HG02642 (cell line): Measurements from ENCODE around the gene ACKR3.

Experiments used
- ATAC-seq: cut with Tn5 transposase; IDR thresholded peaks from one replicate; pipeline ENCODE4 v1.9.1; 2021; ENCODE audit warnings: mild to moderate bottlenecking; ENCODE audit not compliant: unreplicated experiment, poor library complexity

ACKR3 gene

DNA sequence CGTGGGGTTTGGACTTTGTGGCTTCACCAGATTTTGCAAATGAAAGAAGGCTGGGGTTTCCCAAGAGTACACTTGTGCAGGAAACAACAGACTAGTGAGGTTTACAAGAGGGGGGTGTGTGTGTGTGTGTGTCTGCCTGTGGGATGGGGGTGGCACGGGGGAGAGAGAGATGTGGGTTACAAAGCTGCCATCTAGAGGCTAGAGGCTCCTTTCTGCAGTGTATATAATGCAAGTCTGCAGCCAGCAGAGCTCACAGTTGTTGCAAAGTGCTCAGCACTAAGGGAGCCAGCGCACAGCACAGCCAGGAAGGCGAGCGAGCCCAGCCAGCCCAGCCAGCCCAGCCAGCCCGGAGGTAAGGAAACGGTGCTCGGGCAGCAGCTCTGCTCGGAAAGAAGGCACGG is at the start of gene ACKR3:
ACKR3 (plus strand) TSS at position 253 of the 401 bp plus-strand sequence. CDS start 10,641 bp downstream, outside the sequence.
- peak; percentile 81 for ATAC-seq

DNA sequence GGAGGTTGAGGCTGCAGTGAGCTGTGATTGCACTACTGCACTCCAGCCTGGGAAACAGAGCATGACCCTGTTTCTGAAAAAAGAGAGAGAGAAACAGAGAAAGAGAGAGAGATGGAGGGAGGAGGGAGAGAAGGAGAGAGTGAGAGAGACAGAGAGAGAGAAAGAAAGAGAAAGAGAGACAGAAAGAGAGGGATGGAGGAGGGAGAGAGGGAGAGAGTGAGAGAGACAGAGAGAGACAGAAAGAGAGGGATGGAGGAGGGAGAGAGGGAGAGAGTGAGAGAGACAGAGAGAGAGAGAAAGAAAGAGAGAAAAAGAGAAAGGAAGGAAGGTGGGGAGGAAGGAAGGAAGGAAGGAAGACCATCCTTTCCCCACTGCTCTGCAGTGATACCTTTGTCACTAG is 48.1 kb upstream of the ACKR3 start:
- ATAC-seq = no peak

GRCh38 chr2:236523249-236523648 is 46.4 kb upstream of the ACKR3 start:
- ATAC-seq = no peak

DNA sequence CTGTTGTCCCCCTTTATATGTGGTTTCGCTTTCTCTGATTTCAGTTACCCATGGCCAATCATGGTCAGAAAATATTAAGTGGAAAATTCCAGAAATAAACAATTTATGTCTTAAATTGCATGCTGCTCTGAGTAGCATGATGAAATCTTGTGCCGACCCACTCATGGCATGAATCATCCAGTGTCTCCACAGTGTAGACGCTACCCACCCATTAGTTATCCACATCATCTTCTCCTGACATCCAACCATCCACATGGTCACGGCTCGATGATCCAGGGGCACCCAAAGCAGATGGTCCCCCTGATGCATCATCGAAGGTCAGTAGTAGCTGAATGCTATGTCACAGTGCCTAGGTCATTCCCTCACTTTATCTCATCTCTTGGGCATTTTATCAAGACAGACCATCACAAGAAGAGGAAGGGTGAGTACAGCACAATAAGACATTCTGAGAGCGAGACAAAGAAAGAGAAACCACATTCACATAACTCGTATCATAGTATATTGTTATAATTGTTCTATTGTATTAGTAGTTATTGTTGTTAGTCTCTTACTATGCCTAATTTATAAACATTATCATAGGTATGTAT is 44.1 kb upstream of the ACKR3 start:
- ATAC-seq = no peak

GRCh38 chr2:236526455-236527158 is 43.0 kb upstream of the ACKR3 start:
- ATAC-seq = no peak

GRCh38 chr2:236527159-236527630 is 42.4 kb upstream of the ACKR3 start:
- no peak for ATAC-seq

DNA sequence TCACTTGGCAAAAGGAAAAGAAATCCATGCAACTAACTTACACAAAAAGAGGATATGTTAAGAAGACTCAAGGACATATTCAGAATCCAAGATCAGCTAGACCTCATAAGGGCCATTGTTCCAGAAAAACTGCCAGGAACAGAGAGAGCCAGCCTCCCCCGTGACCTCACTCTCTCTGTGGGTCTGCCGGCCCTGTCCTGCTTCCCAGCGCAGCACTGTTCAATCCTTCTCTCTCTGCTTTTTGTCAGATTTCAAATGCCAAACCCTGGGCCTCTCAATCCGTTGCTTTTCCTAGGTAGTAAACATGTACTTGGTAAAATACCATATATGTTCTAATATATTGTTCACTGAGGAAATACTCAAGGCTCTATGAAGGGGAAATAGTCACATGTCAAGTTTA is 40.0 kb upstream of the ACKR3 start:
- ATAC-seq = no peak

- ATAC-seq = no peak
These were observed 39.1 kb upstream of the ACKR3 start for GRCh38 chr2:236530512-236530911.

DNA sequence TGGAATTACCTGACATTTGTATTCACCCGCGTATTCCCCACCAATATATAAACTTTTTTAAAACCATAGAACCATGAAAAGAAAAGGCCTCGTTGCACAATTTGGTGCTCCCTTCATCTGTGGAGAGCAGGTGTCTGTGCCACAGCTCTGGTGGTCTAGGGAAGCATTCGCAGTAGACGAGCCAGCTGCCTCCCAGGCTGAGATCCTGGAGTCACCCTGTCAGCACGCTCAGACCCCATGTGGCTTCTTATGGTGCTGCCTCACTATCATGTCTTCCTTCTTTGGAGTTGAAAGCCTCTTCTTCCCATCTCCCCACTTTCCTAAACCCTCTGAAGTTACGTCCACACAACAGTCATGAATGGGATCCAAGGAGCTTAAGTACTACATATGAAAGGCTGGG is 38.4 kb upstream of the ACKR3 start:
- ATAC-seq = no peak

- ATAC-seq = no peak
These were observed 37.6 kb upstream of the ACKR3 start for GRCh38 chr2:236531996-236532395.

DNA sequence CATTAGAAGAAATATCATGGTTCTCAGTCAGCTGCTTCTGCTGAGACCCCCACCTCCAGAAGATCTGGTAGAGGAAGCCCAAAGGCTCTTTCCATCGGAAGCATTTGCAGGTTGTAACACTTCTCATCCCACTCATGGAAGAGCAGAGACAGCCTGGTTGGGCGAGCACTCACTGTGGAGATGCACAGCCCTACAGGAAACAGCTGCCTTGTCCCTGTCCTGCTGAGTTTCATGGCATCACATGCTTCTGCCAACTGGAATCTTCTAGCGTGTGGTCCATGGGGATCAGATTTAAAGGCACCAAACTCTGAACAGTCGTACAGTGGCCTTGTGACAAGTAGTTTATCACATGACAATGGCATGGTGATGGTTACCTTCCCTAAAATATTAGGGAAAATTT is 36.3 kb upstream of the ACKR3 start:
- no peak for ATAC-seq

DNA sequence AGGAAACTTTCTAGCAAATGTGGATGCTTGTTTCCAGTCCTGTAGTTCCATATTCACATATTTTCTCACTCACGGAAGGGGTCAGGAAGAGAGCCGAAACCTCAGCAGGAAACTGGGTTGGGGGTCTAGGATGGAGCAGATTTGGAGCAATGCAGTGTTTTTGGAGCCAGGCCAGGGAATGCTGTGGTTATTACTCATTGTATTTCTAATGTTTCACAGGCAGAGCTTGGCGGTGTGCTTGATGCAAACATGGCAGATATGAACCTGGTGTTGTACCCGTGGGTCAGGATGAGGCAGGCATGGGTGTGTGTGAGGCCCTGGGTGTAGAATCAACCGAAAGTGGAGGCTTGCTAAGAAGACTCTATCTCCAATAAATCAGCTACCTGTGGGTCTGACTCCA is 34.6 kb upstream of the ACKR3 start:
- no peak for ATAC-seq

DNA sequence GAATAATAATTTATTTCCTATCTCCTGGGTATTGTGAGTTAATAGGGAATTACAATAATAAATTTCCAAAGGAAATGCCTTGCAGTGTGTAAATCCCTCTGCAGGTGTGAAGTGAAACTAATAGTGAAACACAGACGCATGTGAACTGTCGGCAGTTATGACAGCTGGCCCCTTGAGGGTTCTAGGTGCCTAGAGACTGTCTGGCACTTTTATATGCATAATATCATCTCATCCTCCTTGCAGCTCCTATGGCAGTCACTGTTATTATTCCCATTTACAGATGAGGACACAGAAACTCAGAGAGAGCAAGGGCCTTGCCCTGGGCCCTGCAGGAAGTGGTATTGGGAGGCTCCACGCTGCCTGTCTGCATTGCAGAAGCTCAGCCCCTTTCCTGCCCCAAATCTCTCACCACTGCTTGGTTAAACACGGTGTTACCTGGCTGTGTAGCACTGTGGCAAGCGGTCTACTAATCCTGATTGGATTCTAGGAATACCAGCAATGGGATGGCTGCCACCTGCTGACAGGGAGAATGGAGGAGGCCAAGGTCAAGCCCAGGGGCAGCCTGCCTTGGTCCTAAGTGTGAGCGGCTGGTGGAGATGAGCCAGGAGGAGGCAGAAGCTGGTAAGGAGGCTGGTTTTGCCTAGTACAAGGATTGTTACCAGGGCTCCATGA is 32.8 kb upstream of the ACKR3 start:
- ATAC-seq = peak; percentile 67

DNA sequence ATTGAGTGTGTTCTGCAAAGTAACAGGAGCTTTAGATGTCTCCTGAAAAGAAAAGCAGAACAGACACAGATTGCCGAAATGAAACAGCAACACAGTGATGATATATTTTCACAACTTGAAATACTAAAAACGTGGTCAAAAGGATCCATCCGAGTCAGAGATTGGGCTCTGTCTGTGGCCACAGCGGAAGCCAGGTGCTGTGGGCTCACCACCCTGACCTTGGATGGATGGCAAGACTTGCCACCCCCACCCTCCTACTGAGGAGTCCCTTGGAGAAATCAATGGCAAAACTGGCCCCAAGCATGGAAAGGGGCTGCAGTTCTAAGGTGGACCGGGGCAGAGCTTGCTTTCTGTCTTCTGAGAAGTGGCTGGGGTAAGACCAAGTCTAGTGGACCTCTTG is 31.4 kb upstream of the ACKR3 start:
- peak; percentile 45 for ATAC-seq

- ATAC-seq = no peak
These were observed 28.5 kb upstream of the ACKR3 start for GRCh38 chr2:236541008-236541562.

DNA sequence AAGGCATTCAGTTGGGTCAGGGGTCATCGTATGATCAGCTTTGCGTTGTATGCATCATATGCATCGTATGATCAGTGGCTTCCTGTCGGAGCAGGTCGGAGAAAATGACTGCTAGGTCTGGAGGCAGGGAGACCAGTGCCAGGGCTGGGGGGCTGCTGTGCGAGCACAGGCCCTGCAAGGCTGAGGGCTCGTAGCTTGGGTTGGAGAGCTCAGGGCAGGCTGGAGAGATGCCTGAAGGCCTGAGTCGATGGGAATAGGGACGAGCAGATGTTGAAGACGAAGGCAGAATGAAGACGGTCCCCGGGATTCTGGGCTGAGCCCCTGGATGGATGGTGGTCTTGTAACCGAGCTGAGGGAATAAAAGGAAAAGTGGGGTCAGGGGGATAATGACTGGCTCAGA is 25.3 kb upstream of the ACKR3 start:
- no peak for ATAC-seq

GRCh38 chr2:236545248-236545658 is 24.4 kb upstream of the ACKR3 start:
- ATAC-seq = peak; percentile 54

DNA sequence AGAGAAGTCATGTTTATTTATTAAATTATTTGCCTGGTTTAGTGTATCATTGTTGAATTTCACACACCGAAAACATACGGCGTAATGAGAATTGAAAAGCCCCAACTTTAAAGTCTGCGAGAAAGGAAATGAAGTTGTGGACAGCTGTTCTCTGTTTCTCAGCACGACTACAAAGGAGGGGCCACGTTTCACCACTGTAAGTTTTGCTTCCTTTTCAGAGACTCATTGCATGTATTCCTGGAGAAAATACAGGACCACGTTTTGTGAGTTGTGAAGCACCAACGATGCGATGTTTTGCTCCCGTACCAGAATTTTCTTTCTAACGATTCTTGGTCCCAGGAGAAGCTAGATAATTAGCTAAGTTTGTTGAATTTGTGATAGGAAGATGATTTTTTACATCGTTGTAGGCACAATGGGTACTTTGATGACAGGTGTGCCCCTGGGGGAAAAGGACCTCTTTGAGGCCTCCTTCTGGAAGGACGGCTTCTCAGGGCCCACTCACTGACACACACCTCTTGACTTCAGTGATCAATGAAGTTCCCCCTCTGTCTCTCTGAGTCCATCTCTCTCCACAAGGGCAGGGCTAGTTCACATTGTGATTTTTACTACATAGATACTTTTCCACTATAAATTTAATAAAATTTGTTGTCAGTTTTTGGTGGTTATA is 23.7 kb upstream of the ACKR3 start:
- ATAC-seq = peak; percentile 59

DNA sequence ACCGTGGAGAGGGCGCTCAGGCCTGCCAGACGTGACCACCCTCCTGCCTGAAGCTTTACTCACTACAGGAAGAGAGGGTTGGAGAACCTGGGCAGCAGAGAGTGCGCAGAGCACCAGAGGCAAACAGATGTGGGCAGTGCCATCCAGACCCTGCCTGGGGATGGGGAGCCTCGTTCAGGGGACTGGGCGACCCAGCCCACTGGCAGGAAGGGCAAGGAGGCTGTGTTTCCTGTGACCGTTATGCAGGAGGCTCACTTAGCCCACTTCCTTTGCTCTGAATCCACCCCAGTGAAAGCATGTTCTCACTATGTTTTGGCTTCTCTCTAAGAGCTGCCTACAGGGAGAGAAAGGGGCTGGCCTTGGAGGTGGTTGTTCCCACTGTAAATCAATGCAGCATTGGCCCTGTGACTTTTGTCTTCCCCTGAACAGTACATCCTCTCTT is 23.0 kb upstream of the ACKR3 start:
- ATAC-seq = no peak

DNA sequence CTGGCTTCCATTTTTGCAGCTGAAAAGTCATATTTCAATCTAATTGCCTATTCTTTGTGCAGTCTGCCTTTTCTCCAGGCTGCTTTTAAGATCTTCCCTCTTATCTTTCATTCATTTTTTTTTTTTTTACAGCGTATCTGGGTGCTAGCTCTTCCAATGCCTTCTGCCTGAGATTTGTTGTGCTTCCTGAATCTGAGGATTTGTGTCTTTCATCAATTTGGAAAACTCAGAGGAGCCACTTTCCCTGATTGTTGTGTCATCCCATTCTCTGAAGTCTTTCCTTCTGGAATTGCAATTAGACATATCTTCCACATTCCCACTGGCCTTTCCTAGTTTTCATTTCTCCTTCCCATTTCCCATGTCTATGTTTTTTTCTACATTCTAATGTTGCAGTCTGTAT is 21.9 kb upstream of the ACKR3 start:
- ATAC-seq = no peak
